Anterior cingulate cortex (tissue), 58 donors: ENCODE data around the gene ARHGAP26.

ENCODE experiments used
- DNase-seq, 58 donors: peaks; one replicate each; lab custom pipeline; 2025; lab: John Stamatoyannopoulos, UW

ARHGAP26 gene

DNA sequence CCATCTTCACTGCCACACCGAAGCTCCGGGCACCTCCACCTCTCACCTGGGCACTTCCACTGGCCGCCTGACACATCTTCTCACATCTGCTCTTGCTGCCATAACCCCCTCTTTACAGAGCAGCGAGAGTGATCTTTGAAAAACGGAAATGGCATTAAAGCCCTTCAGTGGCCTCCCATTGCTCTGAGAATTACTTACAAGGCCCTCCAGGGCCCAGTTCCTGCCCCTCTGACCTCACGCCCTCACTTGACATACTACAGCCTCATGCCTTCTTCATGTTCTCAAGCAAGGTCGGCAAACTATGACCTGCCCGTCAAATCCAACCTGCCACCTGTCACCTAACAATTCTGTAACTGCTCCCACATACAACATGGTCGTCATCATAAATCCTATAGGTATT lies 446.0 kb downstream of the ARHGAP26 start:
- DNase-seq: no peak

DNA sequence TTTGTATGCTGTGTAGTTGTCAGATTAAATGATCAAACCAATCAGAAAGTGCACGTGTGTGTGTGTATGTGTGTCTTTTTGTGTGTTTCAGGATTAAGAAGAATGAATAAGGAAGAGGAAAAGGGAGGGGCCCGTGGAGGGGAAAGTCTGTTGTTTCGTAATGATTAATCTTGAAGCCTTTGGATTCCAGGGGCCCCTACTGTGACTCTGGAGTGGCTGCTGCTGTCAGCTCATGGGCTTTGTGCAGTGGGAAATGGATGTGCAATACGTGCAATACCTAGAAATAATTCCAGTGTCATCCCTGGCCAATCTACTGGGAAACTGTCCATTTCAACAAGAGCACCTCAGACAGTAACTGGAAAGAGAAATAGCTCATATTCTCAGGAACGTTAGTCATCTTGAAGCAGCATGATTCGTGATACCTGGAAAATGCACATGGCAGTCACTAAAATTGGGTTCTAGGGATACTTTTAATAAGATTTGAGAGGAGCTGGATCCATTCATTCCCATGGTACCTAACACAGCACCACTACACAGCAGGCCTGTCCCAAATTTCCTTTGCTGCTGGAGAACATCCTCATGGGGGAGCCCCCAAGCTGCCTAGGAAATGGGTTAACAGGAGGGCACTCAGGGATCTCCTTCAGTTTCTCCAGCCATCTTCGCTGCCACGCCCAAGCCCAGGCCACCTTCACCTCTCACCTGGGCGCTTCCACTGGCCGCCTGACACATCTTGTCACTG lies 447.1 kb downstream of the ARHGAP26 start:
- DNase-seq: no peak

DNA sequence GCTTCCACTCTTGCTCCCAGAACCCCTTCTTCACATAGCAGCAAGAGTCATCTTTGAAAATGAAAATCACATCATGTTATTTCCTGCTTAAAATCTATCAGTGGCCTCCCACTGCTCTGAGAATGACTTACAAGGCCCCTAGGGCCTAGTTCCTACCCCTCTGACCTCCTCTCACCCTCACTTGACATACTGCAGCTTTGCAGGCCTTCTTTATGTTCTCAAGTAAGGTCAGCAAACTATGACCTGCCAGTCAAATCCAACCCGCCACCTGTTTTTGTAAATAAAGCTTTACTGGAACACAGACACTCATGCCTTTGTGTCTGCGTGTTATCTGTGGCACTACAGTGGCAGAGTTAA lies 447.6 kb downstream of the ARHGAP26 start:
- no peak for DNase-seq

DNA sequence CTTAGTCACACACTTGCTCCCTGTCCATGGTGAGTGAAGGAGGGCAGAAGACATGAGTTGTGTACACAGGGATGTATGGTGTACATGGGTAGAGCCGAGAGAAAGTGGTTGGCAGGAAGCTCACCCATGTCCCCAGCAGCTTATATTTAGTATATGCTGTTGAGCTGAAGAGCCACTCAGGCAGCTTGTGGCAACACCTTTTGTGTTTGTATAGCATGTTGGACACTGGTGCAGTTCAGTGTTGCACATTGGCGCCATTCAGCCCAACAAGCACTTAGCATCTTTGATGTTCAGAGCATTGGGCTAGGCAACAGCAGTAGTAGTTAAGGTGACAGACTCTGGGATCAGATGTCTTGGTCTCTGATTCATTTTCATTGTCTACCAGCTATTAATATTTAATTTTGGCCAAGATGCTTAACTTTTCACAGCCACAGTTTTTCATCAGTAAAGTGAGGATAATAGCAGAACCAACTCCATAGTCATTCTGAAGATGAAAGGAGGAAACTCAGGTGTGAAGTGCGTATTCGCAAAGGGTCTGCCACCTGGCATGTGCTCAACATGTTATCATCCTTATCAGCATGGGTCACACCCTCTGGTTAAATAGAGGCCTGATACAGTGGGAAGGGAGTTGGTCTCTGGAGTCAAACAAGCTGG lies 448.5 kb downstream of the ARHGAP26 start:
- no peak for DNase-seq

DNA sequence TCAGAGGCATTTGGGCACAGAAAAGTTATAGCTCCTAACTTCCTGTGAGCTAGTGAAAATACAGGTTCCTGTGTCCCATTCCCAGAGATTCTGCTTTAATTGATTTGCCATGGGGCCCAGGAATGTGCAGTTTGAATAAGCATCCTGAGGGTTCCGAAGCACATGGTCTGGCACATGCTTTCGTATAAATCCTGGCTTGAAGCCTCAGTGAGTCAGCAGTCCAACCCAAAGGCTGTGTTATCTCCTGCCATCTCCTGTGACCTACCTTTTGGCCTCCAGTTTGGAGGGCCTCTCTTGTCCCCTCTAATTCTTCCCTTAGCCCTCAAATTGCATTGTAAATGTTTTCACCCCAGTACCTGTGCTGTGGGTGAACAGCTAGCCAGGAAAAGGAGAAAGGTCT lies 449.5 kb downstream of the ARHGAP26 start:
- DNase-seq: no peak

DNA sequence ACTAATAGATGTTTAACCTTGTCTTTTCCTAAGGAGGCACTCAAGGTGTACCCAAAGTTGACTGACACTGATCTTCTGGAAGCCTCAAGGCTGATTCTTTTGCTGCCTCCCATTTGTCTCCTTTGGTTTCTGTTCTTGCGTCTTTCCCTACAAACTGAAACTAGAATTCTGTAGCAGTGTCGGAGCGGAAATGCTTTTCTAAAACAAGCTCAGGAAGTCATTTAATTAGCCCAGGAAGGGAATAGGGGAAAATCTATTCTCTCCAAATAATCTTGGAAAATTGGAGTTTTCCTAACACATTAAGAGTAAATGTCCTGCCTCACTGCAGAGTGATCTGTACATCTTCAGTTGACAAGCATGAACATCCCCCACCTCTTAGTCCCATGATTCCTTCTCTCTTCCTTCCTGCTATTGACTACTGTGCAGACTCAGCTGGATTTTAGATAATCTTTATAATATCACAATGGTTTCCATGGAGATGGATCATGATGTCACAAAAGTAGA lies 450.6 kb downstream of the ARHGAP26 start:
- no peak for DNase-seq

DNA sequence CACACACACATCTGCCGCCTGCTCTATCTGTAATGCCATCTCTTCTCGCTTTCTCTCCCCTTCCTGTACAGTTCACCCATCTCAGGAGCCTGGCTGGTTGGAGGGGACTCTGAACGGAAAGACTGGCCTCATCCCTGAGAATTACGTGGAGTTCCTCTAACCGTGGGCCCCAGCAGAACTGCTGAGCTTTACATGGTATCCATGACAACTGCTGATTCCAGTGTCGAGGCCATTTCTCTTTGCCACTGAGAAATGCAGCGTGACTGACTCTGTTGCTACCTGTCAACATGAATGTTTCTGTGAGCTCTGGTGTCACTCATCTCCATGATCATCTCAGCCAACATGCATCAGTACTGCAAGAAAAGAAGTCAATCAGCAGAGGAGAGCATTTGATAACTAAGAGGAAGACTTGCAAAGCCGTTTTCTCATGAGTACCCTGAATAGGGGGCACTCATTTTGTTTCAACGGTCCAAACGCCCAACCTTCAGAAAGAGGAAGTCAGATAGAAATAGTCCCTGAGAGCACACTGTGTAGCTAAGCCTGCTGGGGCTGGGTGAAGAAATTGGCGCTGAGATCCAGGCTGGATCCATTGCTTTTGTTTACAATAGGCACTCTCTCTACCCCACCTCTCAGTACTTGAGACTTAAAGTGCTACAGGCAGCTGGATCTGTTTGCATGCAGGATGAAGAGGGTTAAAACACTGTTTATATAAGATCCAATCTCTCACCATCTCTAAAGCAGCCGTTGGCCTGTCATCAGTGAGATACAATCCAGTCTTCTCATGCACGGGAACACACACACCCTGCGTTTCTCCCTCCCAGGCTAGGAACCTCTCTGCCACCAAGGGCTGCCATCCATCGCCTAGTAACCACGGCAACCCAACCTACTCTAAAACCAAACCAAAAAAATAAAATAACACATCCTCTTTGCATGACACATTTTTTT lies 452.4 kb downstream of the ARHGAP26 start:
- DNase-seq: peak in 35 of 58 donors; percentile 6 to 78 (median 29)

DNA sequence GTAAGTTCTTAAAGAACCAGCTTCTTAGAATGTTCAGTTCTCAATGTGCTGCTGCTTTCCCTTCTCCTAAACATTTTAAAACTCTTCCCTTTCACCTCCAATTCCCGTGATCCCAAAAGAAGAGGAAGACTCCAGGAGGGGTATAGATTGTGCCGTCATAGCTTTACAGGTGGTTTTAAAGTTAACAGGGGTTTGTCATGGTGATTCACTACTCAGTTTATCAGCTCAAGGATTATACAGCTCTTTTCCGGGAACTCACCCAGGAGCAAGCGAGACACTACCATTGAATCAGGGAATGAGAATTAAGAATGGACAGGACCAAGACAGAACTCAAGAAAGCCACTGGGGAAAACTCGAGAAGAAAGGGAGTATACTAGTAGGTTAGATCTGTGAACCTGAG lies 454.5 kb downstream of the ARHGAP26 start:
- DNase-seq: no peak

DNA sequence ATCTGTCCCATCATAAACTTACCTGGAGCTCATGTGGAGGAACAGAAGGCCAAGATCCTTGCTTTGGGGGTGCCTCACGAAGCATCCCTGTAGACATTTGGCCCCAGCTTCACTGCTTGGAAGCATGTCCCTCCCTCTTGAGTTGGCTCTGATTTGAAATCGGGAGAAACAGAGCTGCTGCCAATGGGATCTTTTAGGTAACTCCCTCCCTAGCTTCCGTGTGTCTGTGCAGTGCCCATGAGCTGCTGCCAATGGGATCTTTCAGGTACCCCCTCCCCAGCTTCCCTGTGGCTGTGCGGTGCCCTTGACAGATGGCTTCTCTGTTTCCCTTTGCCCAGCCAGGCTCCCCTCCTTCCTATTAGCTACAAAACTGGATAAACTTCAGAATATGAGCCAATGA lies 455.3 kb downstream of the ARHGAP26 start:
- no peak for DNase-seq

DNA sequence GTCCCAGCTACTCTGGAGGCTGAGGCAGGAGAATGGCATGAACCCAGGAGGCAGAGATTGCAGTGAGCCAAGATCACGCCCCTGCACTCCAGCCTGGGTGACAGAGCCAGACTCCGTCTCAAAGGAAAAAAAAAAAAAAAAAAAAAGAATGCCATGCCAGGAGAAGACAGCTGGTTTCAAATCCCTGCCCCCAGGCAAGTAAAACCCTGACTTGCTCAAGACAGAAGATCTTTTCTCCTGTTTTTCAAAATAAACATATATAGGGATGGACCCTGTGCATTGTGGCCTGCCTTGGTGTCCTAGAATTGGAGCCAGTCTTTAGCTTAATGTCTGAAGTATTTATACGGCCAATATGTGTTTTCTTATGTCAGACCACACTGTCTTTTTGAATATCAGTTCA lies 456.2 kb downstream of the ARHGAP26 start:
- no peak for DNase-seq

DNA sequence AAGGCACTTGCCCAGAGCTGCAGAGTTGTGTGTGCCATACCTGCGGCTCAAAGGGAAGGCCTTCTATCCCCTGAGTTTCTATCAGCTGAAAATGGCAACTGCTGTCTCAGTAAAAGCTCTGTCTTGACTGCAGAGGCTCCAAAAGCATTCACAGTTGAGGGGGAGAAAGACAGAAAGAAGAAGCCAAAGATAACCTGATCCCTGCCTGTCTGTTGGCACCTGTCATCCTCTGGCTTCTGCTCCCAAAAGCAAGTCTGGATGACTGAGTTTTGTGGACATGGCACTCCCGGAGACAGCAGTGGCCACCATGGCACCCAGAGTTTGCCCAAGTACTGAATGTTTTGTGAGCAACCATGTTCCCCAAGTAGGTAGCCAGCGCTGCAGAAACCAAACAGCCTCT lies 456.7 kb downstream of the ARHGAP26 start:
- no peak for DNase-seq

DNA sequence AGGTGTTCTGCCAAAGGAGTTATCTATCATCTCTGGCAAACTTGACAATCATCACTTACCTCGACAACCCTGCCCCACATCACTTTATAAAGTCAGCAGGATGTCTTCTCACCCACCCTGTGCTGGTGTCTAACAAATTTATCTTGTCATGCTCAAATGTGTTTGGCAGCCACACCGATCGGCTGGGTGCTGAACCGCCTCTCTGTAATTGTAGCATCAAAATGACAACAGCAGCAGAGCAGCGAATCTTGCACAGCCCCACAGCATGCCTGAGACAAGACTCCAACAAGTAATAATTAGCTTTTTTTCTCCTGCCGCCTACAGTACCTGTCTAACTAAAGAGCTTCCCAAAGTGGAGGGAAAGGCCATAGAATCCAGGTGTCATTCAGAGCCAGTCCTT lies 457.1 kb downstream of the ARHGAP26 start:
- peak in 1 of 58 donors; percentile 27 for DNase-seq

DNA sequence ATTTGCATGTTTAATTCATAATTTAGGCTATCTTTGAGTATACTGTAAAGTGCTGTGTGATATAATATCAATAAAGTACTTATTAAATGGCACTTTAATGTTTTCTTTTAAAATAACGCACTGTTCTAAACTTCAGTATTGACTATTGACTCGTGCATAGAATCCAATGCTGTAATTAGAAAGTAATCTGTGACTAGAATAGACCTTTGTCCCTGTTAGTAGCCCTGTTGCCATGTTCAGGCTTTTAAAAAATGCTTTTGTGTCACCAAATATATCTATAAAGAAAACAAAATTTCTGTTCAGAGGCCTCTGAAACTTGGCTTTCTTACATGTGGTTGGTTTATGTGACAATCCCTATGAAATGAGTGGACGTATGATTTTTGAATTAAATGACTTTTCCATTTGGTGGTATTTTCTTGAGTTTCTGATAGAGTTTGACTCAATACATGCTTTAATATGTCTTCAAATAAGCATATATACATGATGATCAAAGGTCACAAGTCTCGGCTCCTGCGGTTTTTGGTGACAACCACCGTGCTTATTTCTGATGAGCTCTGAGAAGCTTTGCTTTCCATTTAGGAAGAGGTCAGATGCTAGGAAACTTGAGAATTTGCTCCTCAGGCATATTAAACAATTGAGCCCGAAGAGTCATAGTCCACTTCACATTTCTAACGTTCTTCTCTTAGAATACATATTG lies 458.6 kb downstream of the ARHGAP26 start:
- DNase-seq: no peak

DNA sequence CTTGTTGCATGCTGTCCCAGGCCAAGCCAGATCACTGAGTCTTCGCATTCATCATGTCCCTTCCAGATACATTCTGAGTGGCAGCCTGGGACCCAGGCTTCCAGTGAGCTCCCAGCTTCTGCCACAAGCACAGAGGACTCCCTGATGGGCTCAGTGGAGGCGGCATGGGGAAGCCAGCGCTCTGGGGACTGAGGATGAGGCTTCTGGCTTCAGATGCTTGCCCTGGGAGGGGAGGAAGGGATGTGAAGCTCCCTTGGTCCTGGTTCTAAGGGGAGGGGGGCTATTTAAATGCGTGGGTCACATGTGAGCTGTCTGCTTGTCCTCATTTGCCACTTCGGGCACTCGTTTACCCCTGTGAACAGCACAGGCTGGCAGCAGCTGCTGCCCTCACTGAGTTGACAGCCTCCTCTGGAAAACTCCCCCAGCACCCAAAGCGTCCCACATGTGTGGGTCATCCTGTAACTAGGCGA lies 459.3 kb downstream of the ARHGAP26 start:
- no peak for DNase-seq

DNA sequence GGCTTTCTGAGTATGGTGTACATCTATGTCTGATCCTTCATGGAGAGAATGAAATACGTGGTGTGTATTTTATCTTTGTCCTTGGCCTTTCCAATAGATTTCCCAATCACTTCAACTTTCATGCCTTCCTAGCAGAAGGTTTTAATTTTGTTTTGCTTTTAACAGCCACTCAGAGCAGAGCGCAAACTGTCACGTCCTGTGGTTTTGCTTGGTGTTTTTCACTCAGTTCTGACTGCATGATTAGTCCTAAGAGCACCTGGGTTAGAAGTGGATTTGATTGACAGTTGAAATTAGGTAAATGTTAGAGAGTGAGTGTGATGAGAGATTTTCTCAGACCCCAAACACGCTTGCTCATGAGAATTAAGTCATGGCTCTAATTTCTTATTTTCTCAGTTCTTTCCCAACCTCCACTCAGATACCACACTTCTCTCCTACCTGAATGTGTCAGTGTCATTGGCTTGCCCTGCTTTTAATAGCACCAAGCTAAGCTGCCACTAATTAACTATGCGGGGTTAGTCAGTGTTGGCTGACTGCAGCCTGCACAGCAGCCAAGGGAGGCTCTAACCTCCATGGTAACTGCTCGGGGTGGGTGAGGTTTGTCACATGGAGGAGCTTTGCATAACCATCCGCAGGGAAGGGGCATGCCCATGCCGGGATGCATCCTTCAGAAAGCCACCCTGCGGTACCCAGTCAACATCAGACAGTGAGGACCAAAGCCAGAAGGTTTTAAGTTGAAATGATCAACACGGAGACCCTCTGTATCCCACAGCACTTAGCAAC lies 459.9 kb downstream of the ARHGAP26 start:
- peak in 31 of 58 donors; percentile 6 to 61 (median 30) for DNase-seq

DNA sequence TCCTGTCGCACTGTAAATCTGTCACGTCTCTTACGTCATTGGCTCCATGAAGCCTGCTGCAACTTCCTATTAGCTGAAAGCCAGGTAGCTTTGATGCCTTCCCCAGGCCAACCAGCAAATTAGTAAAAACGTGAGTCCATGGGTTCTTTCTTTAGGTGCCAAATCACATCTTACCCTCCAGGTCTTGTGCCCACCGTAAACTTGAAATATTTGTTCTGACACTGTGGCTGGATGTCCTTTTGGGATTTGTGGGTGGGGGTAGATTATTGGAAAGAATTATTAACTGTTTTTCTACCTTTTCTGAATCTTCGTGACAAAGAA lies 460.5 kb downstream of the ARHGAP26 start:
- DNase-seq: no peak

DNA sequence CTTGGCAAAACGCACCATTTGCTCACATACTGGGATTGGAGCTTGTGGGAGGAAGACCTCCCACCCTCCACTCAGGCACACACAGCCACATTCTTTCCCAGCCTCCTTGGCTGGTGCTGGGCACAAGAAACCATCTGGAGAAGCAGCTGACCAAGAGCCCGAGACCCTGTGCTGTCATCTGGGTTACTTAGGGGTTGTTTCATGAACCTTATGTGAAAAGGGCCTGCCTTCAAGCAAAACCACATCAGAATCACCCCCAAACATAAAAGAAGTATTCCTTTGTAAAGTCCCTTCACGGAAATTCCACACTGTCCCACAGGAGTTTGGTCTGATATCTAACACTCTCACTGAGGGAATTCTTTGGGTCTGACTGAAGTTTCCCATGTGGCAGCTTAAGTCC lies 461.2 kb downstream of the ARHGAP26 start:
- DNase-seq: no peak

DNA sequence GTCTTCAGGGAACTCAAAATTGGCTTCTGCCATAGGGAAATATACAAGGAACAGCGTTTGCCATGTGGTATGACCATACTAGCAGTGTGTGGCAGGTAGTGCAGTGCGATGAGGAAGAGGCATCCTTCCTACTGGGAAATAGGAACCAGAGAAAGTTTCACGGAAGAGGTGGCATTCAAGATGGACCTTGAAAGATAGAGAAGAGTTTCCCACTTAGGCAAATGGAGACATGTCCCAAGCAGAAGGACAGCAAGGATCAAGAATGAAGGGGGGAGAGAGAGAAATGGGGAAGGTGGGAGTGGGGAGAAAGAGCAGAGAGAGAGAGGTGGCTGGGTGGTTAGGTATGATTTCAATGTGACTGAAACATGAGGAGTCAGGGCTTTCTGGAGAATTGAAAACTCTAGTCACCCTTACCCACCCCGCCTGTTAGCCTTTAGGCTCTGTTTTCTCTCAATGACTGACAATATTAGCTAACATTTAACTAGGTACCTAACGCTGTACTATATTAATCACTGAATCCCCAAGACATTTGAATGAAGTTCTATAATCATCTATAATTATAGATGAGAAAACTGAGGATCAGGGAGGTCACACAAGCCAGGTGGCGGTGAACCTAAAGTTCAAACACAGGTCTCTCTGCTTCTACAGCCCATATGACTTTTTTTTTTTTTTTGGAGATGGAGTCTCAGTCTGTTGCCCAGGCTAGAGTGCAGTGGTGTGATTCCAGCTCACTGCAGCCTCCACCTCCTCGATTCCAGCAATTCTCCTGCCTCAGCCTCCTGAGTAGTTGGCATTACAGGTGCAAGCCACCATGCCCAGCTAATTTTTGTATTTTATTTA lies 462.0 kb downstream of the ARHGAP26 start:
- DNase-seq: no peak

DNA sequence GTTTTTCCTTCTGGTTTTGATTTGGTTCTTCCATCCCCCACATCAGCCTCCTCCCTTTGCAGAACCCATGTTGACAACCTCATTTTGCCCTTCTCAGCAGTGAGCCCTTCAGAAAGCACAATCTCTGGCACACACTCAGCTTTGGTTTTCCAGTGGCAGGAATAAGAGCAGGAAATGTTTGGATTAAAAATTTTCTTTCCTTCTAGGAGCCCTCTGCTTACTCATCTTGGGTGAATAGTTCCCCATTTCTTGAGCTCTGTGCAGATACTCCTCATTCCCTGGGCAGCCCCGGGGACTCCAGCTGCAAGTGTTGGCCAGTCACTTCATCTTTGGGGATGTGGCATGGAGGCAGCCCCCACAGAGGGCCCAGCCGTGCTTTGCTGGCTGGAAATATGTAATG lies 462.9 kb downstream of the ARHGAP26 start:
- DNase-seq: no peak
